Hematopoietic multipotent progenitor cell (in vitro differentiated cells): Measurements from ENCODE around the gene SLC22A3. TPM values are rescaled to one million over a fixed set of nuclear protein-coding genes. Genes with fewer than 3 reads are reported as not detected.

Source experiments
- DNase-seq, 3 donors: peaks; one replicate each; pipeline ENCODE4 v3.0.0-alpha.2; 2011 to 2015; ENCODE audit warnings: low read depth in 2 of 3, low spot score in 2 of 3
- total RNA-seq: library from RNA; depleted of rRNA; stranded (reverse); fragments of >200 nt; gene quantifications from one replicate; pipeline ENCODE4 v1.2.3, GENCODE V29; 2012

The SLC22A3 gene
- total RNA-seq, 1 donor = under 0.01 TPM

GRCh38 chr6:160400446-160400845, 52.3 kb downstream of the SLC22A3 start:
- no peak for DNase-seq

- no peak for DNase-seq
Measured at GRCh38 chr6:160408528-160408927, 60.4 kb downstream of the SLC22A3 start.

- DNase-seq = no peak
Measured at GRCh38 chr6:160412993-160413392, 64.8 kb downstream of the SLC22A3 start.

GRCh38 chr6:160417146-160417545, 69.0 kb downstream of the SLC22A3 start:
- DNase-seq = no peak

- no peak for DNase-seq
Measured at GRCh38 chr6:160417550-160417949, 69.4 kb downstream of the SLC22A3 start.

- DNase-seq = no peak
Measured at GRCh38 chr6:160418370-160418769, 70.2 kb downstream of the SLC22A3 start.

- no peak for DNase-seq
Measured at GRCh38 chr6:160419488-160419887, 71.3 kb downstream of the SLC22A3 start.

GRCh38 chr6:160420253-160420968, 72.2 kb downstream of the SLC22A3 start:
- DNase-seq = no peak

- no peak for DNase-seq
Measured at GRCh38 chr6:160420969-160421556, 72.9 kb downstream of the SLC22A3 start.

GRCh38 chr6:160421854-160422253, 73.7 kb downstream of the SLC22A3 start:
- DNase-seq = no peak

- DNase-seq = no peak
Measured at GRCh38 chr6:160424256-160424655, 76.1 kb downstream of the SLC22A3 start.

- no peak for DNase-seq
Measured at GRCh38 chr6:160426136-160426535, 78.0 kb downstream of the SLC22A3 start.

- DNase-seq = no peak
Measured at GRCh38 chr6:160427312-160428068, 79.3 kb downstream of the SLC22A3 start.

- DNase-seq = no peak
Measured at GRCh38 chr6:160428069-160428430, 79.9 kb downstream of the SLC22A3 start.

- no peak for DNase-seq
Measured at GRCh38 chr6:160428818-160429619, 80.8 kb downstream of the SLC22A3 start.

- no peak for DNase-seq
Measured at GRCh38 chr6:160429620-160429895, 81.4 kb downstream of the SLC22A3 start.

- no peak for DNase-seq
Measured at GRCh38 chr6:160430203-160430602, 82.0 kb downstream of the SLC22A3 start.

GRCh38 chr6:160430751-160431150, 82.6 kb downstream of the SLC22A3 start:
- no peak for DNase-seq

GRCh38 chr6:160431226-160431625, 83.0 kb downstream of the SLC22A3 start:
- no peak for DNase-seq

- DNase-seq = no peak
Measured at GRCh38 chr6:160431791-160432404, 83.7 kb downstream of the SLC22A3 start.

- DNase-seq = no peak
Measured at GRCh38 chr6:160435935-160436334, 87.8 kb downstream of the SLC22A3 start.
